ENCODE measurements around the gene ASCC3.

DNA sequence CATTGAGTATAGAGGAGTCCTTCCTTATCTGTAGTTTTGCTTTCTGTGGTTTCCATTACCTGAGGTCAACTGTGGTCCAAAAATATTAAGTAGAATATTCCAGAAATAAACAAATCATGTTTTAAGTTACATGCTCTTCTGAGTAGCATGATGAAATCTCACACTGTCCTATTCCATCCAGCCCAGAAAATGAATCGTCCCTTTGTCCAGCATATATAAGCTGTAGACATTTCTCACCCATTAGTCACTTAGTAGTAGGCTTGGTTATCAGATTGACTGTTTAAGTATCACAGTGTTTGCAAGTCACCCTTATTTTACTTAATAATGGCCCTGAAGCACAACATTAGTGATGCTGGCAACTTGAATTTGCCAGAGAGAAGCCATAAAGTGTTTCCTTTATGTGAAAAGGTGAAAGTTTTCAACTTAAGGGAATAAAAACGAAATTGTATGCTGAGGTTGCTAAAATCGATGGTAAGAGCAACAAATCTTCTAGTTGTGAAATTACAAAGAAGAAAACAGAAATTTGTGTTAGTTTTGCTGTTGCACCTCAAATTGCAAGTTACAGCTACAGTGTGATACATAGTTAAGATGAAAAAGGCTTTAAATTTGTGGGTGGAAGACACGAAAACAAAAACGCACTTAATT is 217.8 kb downstream of the ASCC3 start:
- TF ChIP-seq, protein P1, sequence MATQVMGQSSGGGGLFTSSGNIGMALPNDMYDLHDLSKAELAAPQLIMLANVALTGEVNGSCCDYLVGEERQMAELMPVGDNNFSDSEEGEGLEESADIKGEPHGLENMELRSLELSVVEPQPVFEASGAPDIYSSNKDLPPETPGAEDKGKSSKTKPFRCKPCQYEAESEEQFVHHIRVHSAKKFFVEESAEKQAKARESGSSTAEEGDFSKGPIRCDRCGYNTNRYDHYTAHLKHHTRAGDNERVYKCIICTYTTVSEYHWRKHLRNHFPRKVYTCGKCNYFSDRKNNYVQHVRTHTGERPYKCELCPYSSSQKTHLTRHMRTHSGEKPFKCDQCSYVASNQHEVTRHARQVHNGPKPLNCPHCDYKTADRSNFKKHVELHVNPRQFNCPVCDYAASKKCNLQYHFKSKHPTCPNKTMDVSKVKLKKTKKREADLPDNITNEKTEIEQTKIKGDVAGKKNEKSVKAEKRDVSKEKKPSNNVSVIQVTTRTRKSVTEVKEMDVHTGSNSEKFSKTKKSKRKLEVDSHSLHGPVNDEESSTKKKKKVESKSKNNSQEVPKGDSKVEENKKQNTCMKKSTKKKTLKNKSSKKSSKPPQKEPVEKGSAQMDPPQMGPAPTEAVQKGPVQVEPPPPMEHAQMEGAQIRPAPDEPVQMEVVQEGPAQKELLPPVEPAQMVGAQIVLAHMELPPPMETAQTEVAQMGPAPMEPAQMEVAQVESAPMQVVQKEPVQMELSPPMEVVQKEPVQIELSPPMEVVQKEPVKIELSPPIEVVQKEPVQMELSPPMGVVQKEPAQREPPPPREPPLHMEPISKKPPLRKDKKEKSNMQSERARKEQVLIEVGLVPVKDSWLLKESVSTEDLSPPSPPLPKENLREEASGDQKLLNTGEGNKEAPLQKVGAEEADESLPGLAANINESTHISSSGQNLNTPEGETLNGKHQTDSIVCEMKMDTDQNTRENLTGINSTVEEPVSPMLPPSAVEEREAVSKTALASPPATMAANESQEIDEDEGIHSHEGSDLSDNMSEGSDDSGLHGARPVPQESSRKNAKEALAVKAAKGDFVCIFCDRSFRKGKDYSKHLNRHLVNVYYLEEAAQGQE (IDR thresholded peaks at IDR 0.05; ENCODE audit: low read depth) = no peak
- TF ChIP-seq CEBPB (IDR thresholded peaks at IDR 0.05) (no peak), RAD21 (IDR thresholded peaks at IDR 0.05; ENCODE audit: low read depth) (no peak), YY1 (IDR thresholded peaks at IDR 0.05; ENCODE audit: low read depth) (no peak), EGR1 (IDR thresholded peaks at IDR 0.05) (no peak), ZBTB7A (IDR thresholded peaks at IDR 0.05; ENCODE audit: low read depth) (no peak), TAF1 (IDR thresholded peaks at IDR 0.05; ENCODE audit: low read depth) (no peak), NFIC (IDR thresholded peaks at IDR 0.05) (no peak), CREB1 (IDR thresholded peaks at IDR 0.05; ENCODE audit: low read depth) (no peak), FOXM1 (IDR thresholded peaks at IDR 0.05; ENCODE audit: borderline replicate concordance, low read depth) (no peak)
- TF ChIP-seq, protein P2, sequence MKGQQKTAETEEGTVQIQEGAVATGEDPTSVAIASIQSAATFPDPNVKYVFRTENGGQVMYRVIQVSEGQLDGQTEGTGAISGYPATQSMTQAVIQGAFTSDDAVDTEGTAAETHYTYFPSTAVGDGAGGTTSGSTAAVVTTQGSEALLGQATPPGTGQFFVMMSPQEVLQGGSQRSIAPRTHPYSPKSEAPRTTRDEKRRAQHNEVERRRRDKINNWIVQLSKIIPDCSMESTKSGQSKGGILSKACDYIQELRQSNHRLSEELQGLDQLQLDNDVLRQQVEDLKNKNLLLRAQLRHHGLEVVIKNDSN (IDR thresholded peaks at IDR 0.05) = no peak
- TF ChIP-seq, protein P3, sequence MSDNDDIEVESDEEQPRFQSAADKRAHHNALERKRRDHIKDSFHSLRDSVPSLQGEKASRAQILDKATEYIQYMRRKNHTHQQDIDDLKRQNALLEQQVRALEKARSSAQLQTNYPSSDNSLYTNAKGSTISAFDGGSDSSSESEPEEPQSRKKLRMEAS (IDR thresholded peaks at IDR 0.05) = no peak
